Stimulated activated CD8-positive, alpha-beta memory T cell treated with anti-CD3 and anti-CD28 coated beads, Interleukin-7, amount 100 ng/mL, for 4 hours (primary cell): Measurements from ENCODE around the gene HARS1.
A peak's percentile ranks its signal among the peaks of the same experiment; 100 is the strongest.
"Not testable (repeated sequence)": the region's sequence is repeated elsewhere in the genome, so short reads cannot be mapped to it uniquely, and the experiment has no call there.

Source experiments
- DNase-seq, 2 donors: peaks; one replicate each; pipeline ENCODE4 v3.0.0-alpha.2; 2020; ENCODE audit warnings: low read depth in 2 of 2

The HARS1 gene, protein sequence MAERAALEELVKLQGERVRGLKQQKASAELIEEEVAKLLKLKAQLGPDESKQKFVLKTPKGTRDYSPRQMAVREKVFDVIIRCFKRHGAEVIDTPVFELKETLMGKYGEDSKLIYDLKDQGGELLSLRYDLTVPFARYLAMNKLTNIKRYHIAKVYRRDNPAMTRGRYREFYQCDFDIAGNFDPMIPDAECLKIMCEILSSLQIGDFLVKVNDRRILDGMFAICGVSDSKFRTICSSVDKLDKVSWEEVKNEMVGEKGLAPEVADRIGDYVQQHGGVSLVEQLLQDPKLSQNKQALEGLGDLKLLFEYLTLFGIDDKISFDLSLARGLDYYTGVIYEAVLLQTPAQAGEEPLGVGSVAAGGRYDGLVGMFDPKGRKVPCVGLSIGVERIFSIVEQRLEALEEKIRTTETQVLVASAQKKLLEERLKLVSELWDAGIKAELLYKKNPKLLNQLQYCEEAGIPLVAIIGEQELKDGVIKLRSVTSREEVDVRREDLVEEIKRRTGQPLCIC

DNA sequence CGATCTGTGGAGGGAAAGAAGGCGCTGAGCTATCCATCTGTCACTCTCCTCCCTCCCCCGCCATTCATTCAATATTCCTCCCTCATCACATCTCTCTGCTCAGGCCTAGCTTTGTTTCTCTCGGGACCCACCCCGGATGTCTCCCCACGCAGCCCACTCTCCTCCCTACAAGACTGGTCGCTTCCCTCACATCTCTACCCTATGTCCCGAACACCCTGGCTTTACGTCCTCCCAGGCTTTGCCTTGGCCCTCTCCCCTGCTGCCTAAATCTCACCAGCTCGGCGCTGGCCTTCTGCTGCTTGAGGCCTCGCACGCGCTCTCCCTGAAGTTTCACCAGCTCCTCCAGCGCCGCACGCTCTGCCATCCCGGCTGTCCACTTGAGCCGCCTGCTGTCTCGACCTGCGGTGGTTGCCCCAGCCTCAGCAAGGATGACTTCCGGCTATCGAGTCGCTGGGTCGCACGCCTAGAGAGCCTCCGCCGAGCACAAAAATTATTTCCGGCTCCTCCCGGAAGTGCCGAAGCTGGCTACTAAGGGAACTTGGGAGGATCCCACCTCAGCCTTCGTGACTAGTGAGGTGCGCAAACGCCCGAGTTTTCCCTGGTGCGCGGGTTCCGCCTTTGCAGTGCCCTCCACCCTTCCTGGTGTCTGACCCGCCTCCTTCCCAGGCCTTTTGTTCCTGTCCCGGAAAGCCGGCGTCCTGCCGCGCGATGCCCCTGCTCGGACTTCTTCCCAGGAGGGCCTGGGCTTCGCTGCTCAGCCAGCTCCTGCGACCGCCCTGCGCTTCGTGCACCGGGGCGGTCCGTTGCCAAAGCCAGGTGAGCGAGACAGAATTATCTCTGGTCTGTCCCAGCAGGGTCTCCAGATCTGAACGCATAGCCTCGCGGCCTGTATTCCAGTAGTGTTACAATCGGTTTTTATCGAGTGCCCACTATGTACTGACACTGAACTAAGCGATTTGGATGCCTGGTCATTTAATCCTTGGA is at the start of gene HARS1, which contains the start of gene HARS2:
Gene HARS1 (minus strand): TSS at position 430 of the 984 bp plus-strand sequence. CDS start 66 bp downstream, at position 364.
Gene HARS2 (plus strand): TSS at position 515 of the 984 bp plus-strand sequence. CDS start 194 bp downstream, at position 709.
- DNase-seq = peak; percentile 71 to 77

DNA sequence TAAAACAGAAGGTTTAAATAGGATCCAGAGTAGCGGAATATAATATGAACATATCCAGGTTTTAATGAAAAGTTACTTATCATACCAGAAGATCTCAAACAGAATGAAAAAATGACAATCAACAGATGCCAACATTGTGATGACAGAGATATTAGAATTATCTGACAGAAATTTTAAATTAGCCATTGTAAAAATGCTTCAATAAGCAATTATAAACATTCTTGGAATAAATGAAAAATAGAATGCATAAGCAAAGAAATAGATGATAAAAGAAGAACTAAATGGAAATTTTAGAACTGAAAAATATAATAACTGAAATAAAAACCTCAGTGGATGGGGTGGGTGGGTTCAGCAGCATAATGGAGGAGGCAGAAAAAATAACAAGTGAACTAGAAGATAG is 46.3 kb upstream of the HARS1 start:
- DNase-seq = no peak

DNA sequence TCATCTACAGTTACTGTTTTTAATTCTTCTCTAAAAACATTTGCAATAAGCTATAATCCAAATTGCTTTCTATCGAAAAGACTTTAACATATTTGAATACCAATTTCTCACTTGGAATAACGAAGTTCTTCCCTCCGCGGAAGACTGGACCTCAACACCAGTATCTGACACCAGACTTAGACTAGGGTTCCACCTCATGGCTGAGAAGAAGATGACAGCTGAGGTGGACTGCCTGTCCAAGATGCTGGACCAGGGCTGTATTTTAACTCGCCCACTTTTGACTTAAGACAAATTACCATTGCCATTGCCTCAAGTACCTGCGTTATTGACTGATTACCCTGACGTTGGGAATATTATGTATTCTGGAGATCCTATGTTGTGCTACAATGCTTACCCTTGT is 43.2 kb upstream of the HARS1 start:
- no peak for DNase-seq

DNA sequence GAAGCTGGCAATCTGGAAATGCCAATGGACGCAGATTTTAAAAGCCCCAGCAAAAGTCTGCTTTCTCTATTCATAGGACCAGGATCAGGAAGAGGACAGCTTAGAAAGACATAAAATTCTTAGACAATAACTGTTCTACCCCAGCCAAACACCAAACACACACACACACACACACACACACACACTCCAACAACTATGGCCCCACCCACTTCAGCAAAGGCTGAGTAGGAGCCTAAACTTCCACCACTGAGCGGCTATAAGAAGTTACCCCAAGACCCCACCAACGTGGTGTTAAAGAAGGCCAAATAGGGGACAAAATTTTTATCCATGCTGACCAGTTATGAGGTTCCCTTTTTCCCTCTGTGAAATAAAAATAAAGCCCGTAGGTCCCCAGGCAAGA is 41.9 kb upstream of the HARS1 start:
- no peak for DNase-seq

DNA sequence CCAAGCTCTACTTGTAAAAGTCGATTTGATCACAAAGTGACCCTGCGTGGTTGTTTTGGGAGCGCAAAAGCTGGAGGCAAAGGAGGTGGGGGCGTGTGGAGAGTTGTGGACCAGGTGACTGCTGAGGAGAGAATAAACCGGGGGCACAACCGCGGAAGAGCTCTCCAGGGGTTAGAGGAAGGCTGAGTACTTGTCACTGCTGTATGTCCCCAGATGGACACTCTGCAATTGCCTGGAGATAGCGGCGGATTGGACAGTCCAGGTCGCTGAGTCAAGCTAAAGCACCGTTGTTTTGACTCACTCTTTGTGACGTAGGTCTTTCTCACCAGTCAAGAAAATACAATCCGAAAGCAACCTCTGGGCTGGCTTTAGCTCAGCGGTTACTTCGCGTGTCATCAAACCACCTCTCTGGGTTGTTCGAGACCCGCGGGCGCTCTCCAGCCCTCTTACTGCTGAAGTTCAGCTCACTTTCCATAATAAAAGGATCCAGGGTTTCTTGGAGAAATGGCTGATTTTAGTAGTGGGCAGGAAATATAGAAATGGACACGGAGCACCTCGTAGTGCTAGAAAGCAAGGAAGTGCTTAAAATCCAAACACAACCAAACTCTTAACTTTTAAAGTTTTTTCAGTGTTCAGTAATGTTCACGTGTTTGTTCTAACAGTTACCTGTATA is 34.8 kb upstream of the HARS1 start:
- peak; percentile 50 to 60 for DNase-seq

DNA sequence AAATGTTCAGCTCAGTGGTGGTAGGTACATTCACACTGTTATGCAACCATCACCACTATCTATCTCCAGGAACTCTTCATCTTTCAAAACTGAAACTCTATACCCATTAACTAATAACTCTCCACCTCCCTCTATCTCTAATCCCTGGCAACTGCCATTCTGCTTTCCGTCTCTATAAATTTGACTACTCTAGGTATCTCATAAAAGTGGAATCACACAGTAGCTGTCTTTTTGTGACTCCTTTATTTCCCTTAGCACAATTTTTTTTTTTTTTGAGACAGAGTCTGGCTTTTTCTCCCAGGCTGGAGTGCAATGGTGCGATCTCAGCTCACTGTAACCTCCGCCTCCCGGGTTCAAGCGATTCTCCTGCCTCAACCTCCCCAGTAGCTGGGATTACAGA is 30.2 kb upstream of the HARS1 start:
- DNase-seq = not testable (repeated sequence)

DNA sequence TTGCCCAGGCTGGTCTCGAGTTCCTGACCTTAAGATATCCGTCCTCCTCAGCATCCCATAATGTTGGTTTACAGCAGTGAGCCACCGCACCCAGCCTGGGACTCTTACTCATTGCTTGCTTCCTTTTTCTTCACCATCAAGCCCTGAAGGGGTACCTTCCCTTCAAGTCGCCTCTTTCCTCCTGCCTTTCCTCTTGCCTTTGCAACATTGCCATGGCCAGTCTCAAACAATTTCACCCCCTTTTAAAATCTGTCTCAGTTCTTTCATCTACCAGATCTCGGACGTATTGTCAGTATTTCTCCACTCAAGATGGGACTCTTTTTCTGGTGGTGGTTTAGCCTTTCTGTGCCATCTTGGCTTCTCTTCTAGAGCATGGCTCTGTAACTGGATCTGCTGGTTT is 29.6 kb upstream of the HARS1 start:
- DNase-seq = not testable (repeated sequence)

DNA sequence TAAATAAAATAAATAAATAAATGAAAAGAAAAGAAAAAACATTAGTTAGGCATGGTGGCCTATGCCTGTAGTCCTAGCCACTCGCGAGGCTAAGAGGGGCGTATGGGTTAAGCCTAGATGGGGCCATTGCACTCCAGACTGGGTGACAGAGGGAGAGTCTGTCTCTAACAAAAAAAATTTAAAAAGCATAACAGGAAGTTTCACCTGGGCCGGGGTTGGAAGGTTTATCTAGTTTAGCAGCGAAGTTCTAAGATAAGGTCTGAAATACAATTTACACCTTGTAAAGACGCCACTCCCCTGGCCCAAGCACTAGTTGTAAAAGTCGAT is 27.1 kb upstream of the HARS1 start:
- DNase-seq = no peak

DNA sequence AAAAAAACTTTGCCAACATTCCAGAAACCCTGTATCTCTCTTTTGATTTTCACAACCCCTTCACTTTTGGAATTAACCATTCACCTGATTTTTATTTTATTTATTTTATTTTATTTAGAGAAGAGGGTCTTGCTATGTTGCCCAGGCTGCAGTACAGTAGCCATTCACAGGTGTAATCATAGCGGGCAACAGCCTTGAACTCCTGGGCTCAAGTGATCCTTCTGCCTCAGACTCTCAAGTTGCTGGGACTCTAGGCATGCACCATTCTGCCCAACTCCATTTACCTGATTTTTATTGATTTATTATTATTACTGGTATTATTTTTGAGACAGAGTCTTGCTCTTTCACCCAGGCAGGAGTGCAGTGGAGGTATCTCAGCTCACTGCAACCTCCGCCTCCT is 25.1 kb upstream of the HARS1 start:
- not testable (repeated sequence) for DNase-seq

DNA sequence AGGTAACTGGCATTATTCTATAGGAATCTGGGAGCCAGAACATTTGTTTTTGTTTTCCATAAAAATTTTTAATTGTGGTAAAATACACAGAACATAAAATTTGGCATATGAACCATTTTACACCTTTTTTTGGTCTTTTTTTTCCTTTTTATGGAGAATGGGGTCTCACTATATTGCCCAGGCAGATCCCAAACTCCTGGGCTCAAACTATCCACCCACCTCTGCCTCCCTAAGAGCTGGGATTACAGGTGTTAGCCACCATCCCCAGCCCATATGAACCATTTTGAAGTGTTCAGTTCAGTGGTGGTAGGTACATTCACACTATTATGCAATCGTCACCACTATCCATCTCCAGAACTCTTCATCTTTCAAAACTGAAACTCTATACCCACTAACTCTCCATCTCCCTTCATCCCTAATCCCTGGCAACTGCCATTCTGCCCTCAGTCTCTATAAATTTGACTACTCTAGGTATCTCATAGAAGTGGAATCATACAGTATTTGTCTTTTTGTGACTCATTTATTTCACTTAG is 22.5 kb upstream of the HARS1 start:
- DNase-seq = no peak

DNA sequence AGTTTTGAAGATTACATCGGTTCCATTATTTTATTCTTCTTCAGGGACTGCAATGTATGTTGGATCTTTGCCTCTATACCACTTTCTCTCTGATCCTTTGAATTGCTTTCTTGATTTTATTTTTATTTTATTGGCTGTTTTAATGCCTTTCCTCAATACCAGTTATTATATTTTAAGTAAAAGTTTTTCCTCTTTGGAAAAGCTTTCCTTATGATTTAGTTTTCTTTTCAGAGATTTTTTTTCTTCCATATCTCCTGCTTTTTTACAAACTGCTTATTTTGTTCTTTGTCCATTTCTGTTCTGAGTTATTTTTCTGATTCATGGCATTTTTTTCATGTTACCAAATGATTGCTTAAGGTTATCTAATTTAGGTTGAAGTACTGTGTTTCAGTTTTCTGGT is 20.6 kb upstream of the HARS1 start:
- DNase-seq = no peak

DNA sequence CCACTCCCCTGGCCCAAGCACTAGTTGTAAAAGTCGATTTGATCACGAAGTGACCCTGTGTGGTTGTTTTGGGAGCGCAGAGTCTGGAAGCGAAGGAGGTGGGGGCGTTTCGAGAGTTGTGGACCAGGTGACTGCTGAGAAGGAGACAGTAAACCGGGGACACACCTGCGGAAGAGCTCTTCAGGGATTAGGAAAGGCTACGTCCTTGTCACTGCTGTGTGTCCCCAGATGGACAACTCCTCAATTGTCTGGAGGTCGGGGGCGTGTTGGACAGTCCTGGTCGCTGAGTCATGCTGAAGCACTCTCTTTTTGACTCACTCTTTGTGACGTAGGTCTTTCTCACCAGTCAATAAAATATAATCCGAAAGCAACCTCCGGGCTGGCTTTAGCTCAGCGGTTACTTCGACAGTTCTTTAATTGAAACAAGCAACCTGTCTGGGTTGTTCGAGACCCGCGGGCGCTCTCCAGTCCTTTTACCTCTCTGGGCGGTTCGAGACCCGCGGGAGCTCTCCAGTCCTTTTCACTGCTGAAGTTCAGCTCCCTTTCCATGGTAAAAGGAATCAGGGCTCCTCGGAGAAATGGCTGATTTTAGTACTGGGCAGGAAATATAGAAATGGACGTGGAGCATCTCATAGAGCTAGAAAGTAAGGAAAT is 19.9 kb upstream of the HARS1 start:
- peak; percentile 80 to 91 for DNase-seq

DNA sequence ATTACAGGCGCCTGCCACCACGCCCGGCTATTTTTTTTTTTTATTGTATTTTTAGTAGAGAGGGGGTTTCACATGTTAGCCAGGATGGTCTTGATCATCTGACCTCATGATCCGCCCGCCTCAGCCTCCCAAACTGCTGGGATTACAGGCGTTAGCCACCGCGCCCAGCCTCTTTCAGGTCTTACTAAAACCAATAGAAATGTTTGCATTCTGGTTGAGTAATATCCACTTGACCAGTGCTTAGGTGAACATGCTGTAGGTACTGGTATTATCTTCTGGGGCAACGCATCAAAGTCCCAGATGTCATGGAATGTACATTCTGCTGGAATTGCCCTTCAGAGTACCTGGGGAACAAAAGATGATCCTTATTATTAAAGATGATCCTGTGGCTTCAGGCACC is 17.6 kb upstream of the HARS1 start:
- DNase-seq = not testable (repeated sequence)

DNA sequence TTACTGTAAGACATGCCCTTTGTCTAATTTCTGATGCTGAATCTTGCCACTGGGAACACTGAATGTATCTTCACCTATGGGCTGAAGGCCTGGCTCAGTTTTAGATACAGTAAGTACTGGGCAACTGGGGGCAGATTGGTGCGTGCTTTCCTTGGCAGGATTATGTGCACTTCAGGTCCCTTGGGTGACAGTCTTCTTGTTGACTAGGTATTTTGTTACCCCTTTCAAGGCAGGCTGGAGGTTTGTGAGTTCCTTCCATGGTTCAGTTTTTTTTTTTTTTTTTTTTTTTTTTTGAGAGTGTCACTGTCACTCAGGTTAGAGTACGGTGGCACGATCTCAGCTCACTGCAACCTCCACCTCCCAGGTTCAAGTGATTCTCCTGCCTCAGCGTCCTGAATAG is 16.6 kb upstream of the HARS1 start:
- no peak for DNase-seq

DNA sequence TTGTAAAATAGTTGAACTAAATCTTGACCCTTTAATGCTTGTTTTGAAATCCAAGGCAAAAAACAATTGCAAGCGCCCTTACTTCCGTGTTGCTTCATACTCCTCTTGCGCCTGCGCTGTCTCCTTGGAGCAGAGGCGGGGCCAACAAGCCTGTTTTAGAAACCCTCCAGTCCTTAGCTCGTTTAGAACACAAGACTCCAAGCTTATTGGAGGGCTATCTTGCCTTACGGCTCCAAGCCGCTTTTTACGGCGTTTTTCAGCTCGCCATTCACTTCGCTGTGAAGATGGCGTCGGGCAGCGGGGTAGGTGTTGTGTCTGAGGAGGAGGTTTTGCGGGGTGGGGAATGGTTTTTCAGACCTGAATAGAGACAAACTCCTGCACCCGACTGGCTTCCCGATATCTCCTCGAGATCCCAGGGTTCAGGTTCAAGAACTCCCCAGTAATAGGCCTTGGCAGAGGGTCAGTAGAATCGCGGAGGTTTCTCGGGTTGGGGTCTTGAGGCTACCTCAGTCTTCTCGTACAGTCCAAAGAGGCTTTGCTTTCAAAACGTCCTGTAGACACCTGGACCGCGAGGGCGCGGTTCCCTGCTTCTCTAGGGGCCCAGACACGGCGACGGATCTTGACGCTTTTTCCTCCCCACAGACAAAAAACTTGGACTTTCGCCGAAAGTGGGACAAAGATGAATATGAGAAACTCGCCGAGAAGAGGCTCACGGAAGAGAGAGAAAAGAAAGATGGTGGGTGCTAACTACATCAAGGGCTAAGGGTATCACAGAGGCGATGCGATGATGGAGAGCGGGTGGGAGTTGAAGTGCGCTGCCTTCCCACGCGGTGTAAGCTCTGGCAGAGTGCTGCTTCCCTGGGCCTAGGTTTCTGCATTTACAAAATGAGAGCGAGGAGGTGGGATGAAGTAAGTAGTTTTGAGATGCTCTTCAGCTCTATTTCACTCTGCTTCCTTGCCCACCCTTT is 9.3 kb upstream of the HARS1 start, which contains the start of gene ZMAT2:
Gene ZMAT2 (plus strand): TSS at position 271 of the 968 bp plus-strand sequence. CDS start 14 bp downstream, at position 285.
- peak; percentile 90 to 93 for DNase-seq

DNA sequence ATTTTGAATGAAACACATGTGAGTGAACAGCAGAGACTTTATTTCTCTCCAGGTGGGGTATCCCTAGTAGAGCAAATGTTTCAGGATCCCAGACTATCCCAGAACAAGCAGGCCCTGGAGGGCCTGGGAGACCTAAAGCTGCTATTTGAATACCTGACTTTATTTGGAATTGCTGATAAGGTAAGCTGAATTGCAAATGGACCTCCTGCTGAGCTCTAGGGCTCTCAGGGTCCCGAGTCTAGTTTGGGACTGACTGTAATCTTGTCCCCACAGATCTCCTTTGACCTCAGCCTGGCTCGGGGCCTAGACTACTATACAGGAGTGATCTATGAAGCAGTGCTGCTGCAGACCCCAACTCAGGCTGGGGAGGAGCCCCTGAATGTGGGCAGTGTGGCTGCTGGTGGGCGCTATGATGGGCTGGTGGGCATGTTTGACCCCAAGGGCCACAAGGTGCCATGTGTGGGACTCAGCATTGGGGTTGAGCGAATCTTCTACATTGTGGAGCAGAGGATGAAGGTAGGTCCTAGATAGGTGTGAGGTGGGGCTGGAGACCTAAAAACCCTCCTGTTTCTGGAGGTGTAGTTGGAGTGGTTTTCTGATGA is 5.8 kb upstream of the HARS1 start:
- no peak for DNase-seq

DNA sequence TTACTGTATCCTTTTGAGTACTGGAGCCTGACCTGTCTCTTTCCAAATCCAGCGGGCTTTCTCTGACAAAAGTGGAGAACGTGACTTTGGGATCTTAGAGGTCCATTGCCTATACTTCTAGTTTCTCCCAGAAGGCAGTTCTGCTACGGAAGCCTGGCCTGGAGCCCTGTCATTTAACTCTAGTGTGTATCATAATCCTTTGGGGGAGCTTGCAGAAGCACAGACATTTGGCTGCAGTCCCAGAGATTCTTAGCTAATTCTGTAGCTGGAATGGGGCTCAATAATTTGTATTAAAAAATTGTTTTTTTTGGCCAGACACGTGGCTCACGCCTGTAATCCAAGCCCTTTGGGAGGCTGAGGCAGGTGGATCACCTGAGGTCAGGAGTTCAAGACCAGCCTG is 3.1 kb upstream of the HARS1 start:
- no peak for DNase-seq

DNA sequence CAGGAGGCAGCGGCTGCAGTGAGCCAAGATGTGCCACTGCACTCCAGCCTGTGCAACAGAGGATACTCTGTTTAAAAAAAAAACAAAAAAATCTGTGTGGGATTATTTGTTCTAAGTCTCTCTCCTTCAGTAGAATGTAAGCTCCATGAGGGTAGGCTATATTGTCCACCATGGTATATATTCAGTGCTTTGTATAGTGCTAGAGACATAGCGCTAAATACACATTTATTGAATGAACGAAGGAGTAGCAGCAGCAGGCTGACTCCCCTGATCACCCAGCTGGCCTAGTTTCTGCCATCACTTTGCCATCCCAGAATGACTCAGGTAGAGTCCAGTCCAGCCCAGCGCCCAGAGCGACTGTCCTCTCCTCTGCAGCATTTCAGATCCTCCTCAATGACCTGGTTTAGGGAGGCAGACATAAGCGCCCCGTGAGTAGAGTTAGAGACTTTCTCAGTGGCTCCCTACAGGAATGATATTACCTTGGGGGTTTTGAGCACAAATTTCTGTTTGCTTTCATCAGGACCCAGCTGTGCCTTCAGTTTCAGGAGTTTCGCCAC is 716 bp downstream of the HARS1 start:
- no peak for DNase-seq

DNA sequence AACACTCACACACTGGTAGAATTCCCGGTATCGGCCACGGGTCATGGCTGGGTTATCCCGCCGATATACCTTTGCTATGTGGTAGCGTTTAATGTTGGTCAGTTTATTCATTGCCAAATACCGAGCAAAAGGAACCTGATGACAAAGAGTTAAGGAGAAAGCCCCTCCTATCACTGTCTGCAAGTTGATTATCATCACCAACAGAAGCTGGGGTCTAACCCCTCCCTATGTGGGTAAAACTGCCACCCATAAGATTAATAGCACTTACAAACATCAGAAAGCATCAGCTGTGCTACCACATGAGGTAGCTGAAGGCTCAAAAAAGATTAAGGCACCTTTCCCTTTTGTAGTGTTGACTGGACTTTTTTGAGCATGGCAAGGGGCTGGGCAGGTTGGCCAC is 12.2 kb downstream of the HARS1 start:
- DNase-seq = no peak
